ENCODE measurements around the gene TRAPPC12.

The TRAPPC12 gene

GRCh38 chr2:3470856-3471737 is 91.6 kb downstream of the TRAPPC12 start:
- no peak for DNase-seq

- no peak for DNase-seq
Observed at GRCh38 chr2:3472296-3472695, 92.8 kb downstream of the TRAPPC12 start.

GRCh38 chr2:3472966-3473365 is 93.5 kb downstream of the TRAPPC12 start:
- DNase-seq = peak; percentile 65

- no peak for DNase-seq
Observed at GRCh38 chr2:3475771-3476170, 96.3 kb downstream of the TRAPPC12 start.

GRCh38 chr2:3476321-3476984 is 97.0 kb downstream of the TRAPPC12 start:
- DNase-seq = no peak

- no peak for DNase-seq
Observed at GRCh38 chr2:3476985-3477327, 97.5 kb downstream of the TRAPPC12 start.

GRCh38 chr2:3478846-3479385 is 99.4 kb downstream of the TRAPPC12 start:
- no peak for DNase-seq

- no peak for DNase-seq
Observed at GRCh38 chr2:3479430-3480320, 100.2 kb downstream of the TRAPPC12 start.

- DNase-seq = no peak
Observed at GRCh38 chr2:3480352-3481010, 101.0 kb downstream of the TRAPPC12 start.

GRCh38 chr2:3481011-3481400 is 101.5 kb downstream of the TRAPPC12 start:
- no peak for DNase-seq

- DNase-seq = no peak
Observed at GRCh38 chr2:3481736-3482362, 102.4 kb downstream of the TRAPPC12 start.

- no peak for DNase-seq
Observed at GRCh38 chr2:3482363-3482821, 102.9 kb downstream of the TRAPPC12 start.

- DNase-seq = no peak
Observed at GRCh38 chr2:3483227-3483985, 103.9 kb downstream of the TRAPPC12 start.

- DNase-seq = no peak
Observed at GRCh38 chr2:3483986-3484960, 104.8 kb downstream of the TRAPPC12 start.

- DNase-seq = no peak
Observed at GRCh38 chr2:3485166-3485565, 105.7 kb downstream of the TRAPPC12 start.

- no peak for DNase-seq
Observed at GRCh38 chr2:3486047-3487027, 106.8 kb downstream of the TRAPPC12 start.

- no peak for DNase-seq
Observed at GRCh38 chr2:3487028-3487425, 107.5 kb downstream of the TRAPPC12 start.

- no peak for DNase-seq
Observed at GRCh38 chr2:3487432-3487831, 107.9 kb downstream of the TRAPPC12 start.
